DLD1 (cell line): ENCODE measurements around the gene NOC2L.

Experiments used
- in situ Hi-C: cut with HindIII; loops from 2 replicates; pipeline ENCODE4 v1.10.0; 2017; ENCODE audit warnings: low sequenced_read_pairs

NOC2L gene

GRCh38 chr1:919271-919872 lies 39.7 kb downstream of the NOC2L start:
- in situ Hi-C loops: no loop called here

- in situ Hi-C loops: no loop called here
These were observed 40.2 kb downstream of the NOC2L start for GRCh38 chr1:918843-919242.

GRCh38 chr1:918353-918752 lies 40.7 kb downstream of the NOC2L start:
- in situ Hi-C loops: no loop called here

- in situ Hi-C loops: no loop called here
These were observed 41.5 kb downstream of the NOC2L start for GRCh38 chr1:917466-918091.

- in situ Hi-C loops: no loop called here
These were observed 42.0 kb downstream of the NOC2L start for GRCh38 chr1:917076-917459.

GRCh38 chr1:916173-917075 lies 42.6 kb downstream of the NOC2L start:
- in situ Hi-C loops: no loop called here

- in situ Hi-C loops: no loop called here
These were observed 43.5 kb downstream of the NOC2L start for GRCh38 chr1:915295-916172.

- in situ Hi-C loops: no loop called here
These were observed 44.2 kb downstream of the NOC2L start for GRCh38 chr1:914891-915280.

- in situ Hi-C loops: no loop called here
These were observed 44.7 kb downstream of the NOC2L start for GRCh38 chr1:914131-914890.

- in situ Hi-C loops: no loop called here
These were observed 45.4 kb downstream of the NOC2L start for GRCh38 chr1:913491-914130.

- in situ Hi-C loops: no loop called here
These were observed 46.2 kb downstream of the NOC2L start for GRCh38 chr1:912740-913301.

- in situ Hi-C loops: no loop called here
These were observed 46.9 kb downstream of the NOC2L start for GRCh38 chr1:911875-912739.

GRCh38 chr1:910881-911721 lies 48.0 kb downstream of the NOC2L start:
- in situ Hi-C loops: no loop called here

- in situ Hi-C loops: no loop called here
These were observed 48.7 kb downstream of the NOC2L start for GRCh38 chr1:910311-910880.

GRCh38 chr1:909861-910310 lies 49.2 kb downstream of the NOC2L start:
- in situ Hi-C loops: no loop called here

GRCh38 chr1:908661-909060 lies 50.4 kb downstream of the NOC2L start:
- in situ Hi-C loops: no loop called here
